ENCODE measurements around the gene NAPSA.

The NAPSA gene

GRCh38 chr19:50313812-50314536, 51.5 kb downstream of the NAPSA start:
- DNase-seq, result no peak

- no peak for DNase-seq
Measured at GRCh38 chr19:50312967-50313811, 52.2 kb downstream of the NAPSA start.

DNA sequence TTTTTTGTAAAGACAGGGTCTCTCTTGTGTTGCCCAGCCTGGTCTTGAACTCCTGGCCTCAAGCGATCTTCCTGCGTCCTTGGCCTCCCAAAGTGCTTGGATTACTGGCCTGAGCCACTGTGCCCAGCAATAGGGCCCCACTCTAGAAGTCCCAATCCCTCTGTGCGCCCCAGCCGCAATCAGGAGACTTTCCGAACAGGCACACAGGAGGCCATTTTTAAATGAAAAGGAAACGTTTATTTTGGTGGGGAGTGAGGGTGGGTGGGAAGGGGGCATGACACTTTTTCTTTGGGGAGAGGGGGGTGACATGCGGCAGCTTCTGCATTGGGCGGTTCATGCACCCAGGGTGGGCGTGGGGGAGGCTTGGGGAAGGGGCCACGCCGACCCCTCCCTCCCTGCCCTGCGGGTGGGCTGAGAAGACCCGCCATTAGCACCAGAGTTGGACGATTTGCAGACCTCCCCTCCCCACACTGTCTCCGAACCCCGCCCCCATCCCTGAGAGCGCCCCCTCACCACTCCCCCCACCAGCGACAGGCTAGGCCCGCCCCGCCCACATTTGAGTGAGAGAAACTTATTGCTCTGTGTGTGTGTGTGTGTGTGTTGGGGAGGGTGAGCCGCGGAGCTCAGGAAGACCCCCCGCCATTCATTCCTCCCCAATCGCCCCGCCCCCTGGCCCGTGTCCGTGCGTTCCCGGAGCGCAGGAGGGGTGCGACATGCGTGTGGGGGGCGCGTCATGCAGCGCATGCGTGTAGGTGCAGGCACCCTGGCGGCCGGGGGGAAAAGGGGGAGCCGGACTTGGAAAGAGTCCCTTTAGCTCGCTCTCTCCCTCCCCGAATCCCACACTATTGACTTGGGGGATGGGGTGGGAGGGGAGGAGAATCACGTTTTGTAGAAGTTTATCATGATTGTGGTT, 53.5 kb downstream of the NAPSA start:
- peak; percentile 19 for DNase-seq

DNA sequence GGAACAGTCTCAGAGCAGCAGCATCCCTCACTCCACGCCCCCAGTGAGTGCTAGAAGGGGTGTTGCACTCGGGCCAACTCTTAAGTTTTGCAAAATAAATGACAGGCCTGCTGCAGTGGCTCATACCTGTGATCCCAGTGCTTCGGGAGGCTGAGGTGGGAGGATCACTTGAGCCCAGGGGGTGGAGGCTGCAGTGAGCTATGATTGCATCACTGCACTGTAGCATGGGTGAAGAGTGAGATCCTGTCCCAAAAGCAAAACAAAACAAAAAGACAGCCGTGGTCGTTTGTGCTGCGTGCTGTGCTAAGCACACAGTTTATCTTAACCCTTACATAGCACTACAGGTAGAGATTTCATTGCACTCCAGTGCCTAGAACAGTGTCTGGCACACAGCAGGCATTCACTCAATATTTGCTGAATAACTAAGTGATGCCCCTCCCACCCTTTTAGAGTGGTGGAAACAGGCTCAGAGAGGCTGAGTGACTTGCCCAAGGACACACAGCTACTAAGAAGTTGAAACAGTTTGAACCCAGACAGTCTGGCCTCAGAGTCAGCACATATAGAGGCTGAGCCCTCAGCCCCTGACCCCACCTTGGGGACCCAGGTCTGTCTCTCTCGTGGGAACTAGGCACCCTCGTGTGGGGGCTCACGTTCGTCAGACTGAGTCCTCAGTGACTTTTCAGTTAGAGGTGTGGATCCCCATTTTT, 54.5 kb downstream of the NAPSA start:
- DNase-seq, result no peak

GRCh38 chr19:50309396-50310125, 55.9 kb downstream of the NAPSA start:
- DNase-seq, result no peak

DNA sequence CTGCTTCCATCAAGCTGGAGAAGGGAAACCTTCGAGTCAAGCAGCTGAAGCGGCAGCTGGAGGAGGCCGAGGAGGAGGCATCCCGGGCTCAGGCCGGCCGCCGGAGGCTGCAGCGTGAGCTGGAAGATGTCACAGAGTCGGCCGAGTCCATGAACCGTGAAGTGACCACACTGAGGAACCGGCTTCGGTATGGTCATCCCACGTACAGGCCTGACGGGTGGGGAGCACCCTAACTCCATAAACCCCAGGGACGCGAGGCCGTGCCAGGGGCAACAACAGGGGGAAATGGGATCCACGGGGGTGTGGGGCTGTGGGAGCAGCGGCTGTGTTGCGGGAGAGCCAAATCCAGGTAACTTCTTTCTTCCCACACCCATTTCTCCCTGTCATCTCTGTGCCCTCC, 56.4 kb downstream of the NAPSA start:
- DNase-seq, result no peak

Data from NCI-H1436 treated with DMSO at 0.1 percent for 48 hours (cell line).